Glutamatergic neuron (in vitro differentiated cells): ENCODE data around the gene THSD7A. TPM values are rescaled to one million over a fixed set of nuclear protein-coding genes. Genes with fewer than 3 reads are reported as not detected.

ENCODE experiments used
- DNase-seq: peaks from one replicate; pipeline ENCODE4 v3.0.0; 2022
- H3K27ac Mint-ChIP-seq: one replicate; pipeline ENCODE4 v1.8.0; 2020; ENCODE audit warnings: mild to moderate bottlenecking, mixed read lengths, inconsistent platforms; ENCODE audit not compliant: unreplicated experiment
- H3K27me3 Mint-ChIP-seq: one replicate; pipeline ENCODE4 v1.8.0; 2020; ENCODE audit warnings: mild to moderate bottlenecking, moderate library complexity, mixed read lengths, inconsistent platforms; ENCODE audit not compliant: unreplicated experiment
- H3K36me3 Mint-ChIP-seq: one replicate; pipeline ENCODE4 v1.8.0; 2020; ENCODE audit warnings: mild to moderate bottlenecking, mixed read lengths, inconsistent platforms; ENCODE audit not compliant: unreplicated experiment
- H3K4me1 Mint-ChIP-seq: one replicate; pipeline ENCODE4 v1.8.0; 2020; ENCODE audit warnings: mild to moderate bottlenecking, low read depth, mixed read lengths, inconsistent platforms; ENCODE audit not compliant: unreplicated experiment
- H3K4me3 Mint-ChIP-seq: one replicate; pipeline ENCODE4 v1.8.0; 2020; ENCODE audit warnings: mild to moderate bottlenecking, mixed read lengths, inconsistent platforms; ENCODE audit not compliant: unreplicated experiment
- H3K9me3 Mint-ChIP-seq: one replicate; pipeline ENCODE4 v1.8.0; 2020; ENCODE audit warnings: mild to moderate bottlenecking, moderate library complexity, mixed read lengths, inconsistent platforms; ENCODE audit not compliant: unreplicated experiment
- CTCF ChIP-seq: fragments of 200-600 bp; sonication (generic); IDR thresholded peaks from one replicate; pipeline ENCODE4 v1.5.0; 2021; ENCODE audit not compliant: partially characterized antibody, unreplicated experiment
- total RNA-seq: library from RNA; stranded (reverse); fragmentation: NEBNext Ultra II Directional; extraction: Animal tissue kit (Norgen Biotek cat#: 25700); gene quantifications from one replicate; pipeline ENCODE4 v1.2.1, GENCODE V29; 2021; ENCODE audit not compliant: unreplicated experiment

The THSD7A gene
- total RNA-seq, 1 donor from 2014 or later = 211 TPM

GRCh38 chr7:11430112-11430511 is 401.9 kb downstream of the THSD7A start:
- no peaks in the 10 kb centered on the region for H3K9me3 Mint-ChIP-seq
- no peaks in the 10 kb centered on the region for H3K36me3 Mint-ChIP-seq
- peaks cover 3% of the 10 kb centered on the region for H3K27me3 Mint-ChIP-seq
- no peak for TF ChIP-seq CTCF
- no peak overlapping the region for H3K4me3 Mint-ChIP-seq
- no peak for DNase-seq
- peak overlapping the region; percentile 6 for H3K27ac Mint-ChIP-seq
- H3K4me1 Mint-ChIP-seq = peaks cover 20% of the 10 kb centered on the region

GRCh38 chr7:11428877-11429581 is 403.0 kb downstream of the THSD7A start:
- no peaks in the 10 kb centered on the region for H3K36me3 Mint-ChIP-seq
- DNase-seq = peak; percentile 51
- H3K27ac Mint-ChIP-seq = peak overlapping the region; percentile 57
- H3K4me1 Mint-ChIP-seq = peaks cover 19% of the 10 kb centered on the region
- peaks cover 3% of the 10 kb centered on the region for H3K27me3 Mint-ChIP-seq
- H3K4me3 Mint-ChIP-seq = peak overlapping the region; percentile 13
- TF ChIP-seq CTCF = no peak
- no peaks in the 10 kb centered on the region for H3K9me3 Mint-ChIP-seq

GRCh38 chr7:11427686-11428273 is 404.2 kb downstream of the THSD7A start:
- TF ChIP-seq CTCF = peak; percentile 58
- Mint-ChIP-seq H3K36me3 (peaks cover 5% of the 10 kb centered on the region), H3K27me3 (peaks cover 3% of the 10 kb centered on the region), H3K4me3 (no peak overlapping the region), H3K4me1 (peaks cover 19% of the 10 kb centered on the region), H3K9me3 (no peaks in the 10 kb centered on the region), H3K27ac (no peak overlapping the region)
- DNase-seq = no peak

GRCh38 chr7:11424006-11424405 is 408.0 kb downstream of the THSD7A start:
- Mint-ChIP-seq H3K27me3 (peaks cover 8% of the 10 kb centered on the region), H3K4me3 (no peak overlapping the region), H3K27ac (no peak overlapping the region), H3K9me3 (peaks cover 9% of the 10 kb centered on the region), H3K4me1 (peaks cover 8% of the 10 kb centered on the region), H3K36me3 (peaks cover 32% of the 10 kb centered on the region)
- DNase-seq = no peak
- TF ChIP-seq CTCF = no peak

- no peak for DNase-seq
- no peak overlapping the region for H3K4me3 Mint-ChIP-seq
- peaks cover 9% of the 10 kb centered on the region for H3K9me3 Mint-ChIP-seq
- H3K27me3 Mint-ChIP-seq = peaks cover 5% of the 10 kb centered on the region
- H3K4me1 Mint-ChIP-seq = peaks cover 3% of the 10 kb centered on the region
- H3K36me3 Mint-ChIP-seq = peaks cover 32% of the 10 kb centered on the region
- TF ChIP-seq CTCF = no peak
- no peak overlapping the region for H3K27ac Mint-ChIP-seq
Measured at GRCh38 chr7:11420049-11420448, 411.9 kb downstream of the THSD7A start.
